ENCODE data around the gene RBBP5. TPM values are rescaled to one million over a fixed set of nuclear protein-coding genes. Genes with fewer than 3 reads are reported as not detected.

The RBBP5 gene
- total RNA-seq, 1 experiment from 2014 or later = 29.5 TPM

- DNase-seq (ENCODE audit: extremely low read depth, low read depth) = no peak
These were observed 83.5 kb downstream of the RBBP5 start for GRCh38 chr1:205038132-205038786.

- DNase-seq (ENCODE audit: extremely low read depth, low read depth) = no peak
These were observed 84.2 kb downstream of the RBBP5 start for GRCh38 chr1:205037539-205037938.

Other genes starting within 250 kb of the RBBP5 start
- 0.20 TPM in 1 of 2 replicates, not detected in the other for gene CNTN2, start 78.8 kb downstream of the RBBP5 start, total RNA-seq (2014; rRNA removed; shearing (Covaris generic))
- 4.5 and 6.0 TPM in 2 replicates for gene TMEM81, start 37.5 kb downstream of the RBBP5 start, total RNA-seq (2014; rRNA removed; shearing (Covaris generic))
- gene DSTYK, start 89.7 kb upstream of the RBBP5 start, total RNA-seq (2014; rRNA removed; shearing (Covaris generic)) = 14.2 and 14.6 TPM in 2 replicates
- gene TMCC2, start 106.0 kb upstream of the RBBP5 start, total RNA-seq (2014; rRNA removed; shearing (Covaris generic)) = 1.5 and 1.8 TPM in 2 replicates
- gene NUAK2, start 199.8 kb upstream of the RBBP5 start, total RNA-seq (2014; rRNA removed; shearing (Covaris generic)) = 5.4 and 6.7 TPM in 2 replicates
- gene KLHDC8A, start 234.9 kb upstream of the RBBP5 start, total RNA-seq (2014; rRNA removed; shearing (Covaris generic)) = not detected in 2 replicates